Progenitor cell of endocrine pancreas (in vitro differentiated cells): Measurements from ENCODE around the gene WNT3A. TPM values are rescaled to one million over a fixed set of nuclear protein-coding genes. Genes with fewer than 3 reads are reported as not detected.

Experiments
- DNase-seq: peaks from one replicate; pipeline ENCODE4 v3.0.0; 2021; ENCODE audit warnings: low spot score; ENCODE audit not compliant: unreplicated experiment
- H3K27ac Mint-ChIP-seq: 2 replicates; pipeline ENCODE4 v1.8.0; 2021; ENCODE audit warnings: mild to moderate bottlenecking, moderate library complexity, mixed read lengths
- H3K27me3 Mint-ChIP-seq: 2 replicates; pipeline ENCODE4 v1.8.0; 2021; ENCODE audit warnings: mixed read lengths
- H3K36me3 Mint-ChIP-seq: 2 replicates; pipeline ENCODE4 v1.8.0; 2022; ENCODE audit warnings: mixed read lengths; ENCODE audit not compliant: insufficient read depth
- H3K4me1 Mint-ChIP-seq: 2 replicates; pipeline ENCODE4 v1.8.0; 2021; ENCODE audit warnings: low read depth, mixed read lengths
- H3K4me3 Mint-ChIP-seq: 2 replicates; pipeline ENCODE4 v1.8.0; 2021; ENCODE audit warnings: low read depth, mild to moderate bottlenecking, moderate library complexity, mixed read lengths
- H3K9me3 Mint-ChIP-seq: 2 replicates; pipeline ENCODE4 v1.8.0; 2021; ENCODE audit warnings: low read depth, mixed read lengths
- CTCF ChIP-seq: fragments of 200-600 bp; sonication (generic); IDR thresholded peaks from one replicate; pipeline ENCODE4 v1.5.0; 2021; ENCODE audit warnings: antibody characterized with exemption, mild to moderate bottlenecking; ENCODE audit not compliant: unreplicated experiment
- total RNA-seq: library from RNA; stranded (reverse); gene quantifications from 2 replicates; pipeline ENCODE4 v1.2.1, GENCODE V29; 2021

Gene WNT3A
- total RNA-seq, 1 donor from 2014 or later, result not detected

GRCh38 chr1:228044961-228045360, 38.2 kb downstream of the WNT3A start:
- H3K9me3 Mint-ChIP-seq, result no peaks in the 10 kb centered on the region
- DNase-seq, result no peak
- no peak overlapping the region for H3K4me3 Mint-ChIP-seq
- H3K36me3 Mint-ChIP-seq, result no peaks in the 10 kb centered on the region
- TF ChIP-seq CTCF, result no peak
- no peaks in the 10 kb centered on the region for H3K4me1 Mint-ChIP-seq
- H3K27ac Mint-ChIP-seq, result no peak overlapping the region
- H3K27me3 Mint-ChIP-seq, result peaks cover 37% of the 10 kb centered on the region

- no peak for DNase-seq
- Mint-ChIP-seq H3K36me3 (no peaks in the 10 kb centered on the region), H3K4me3 (no peak overlapping the region), H3K27ac (no peak overlapping the region), H3K4me1 (no peaks in the 10 kb centered on the region), H3K27me3 (peaks cover 37% of the 10 kb centered on the region), H3K9me3 (no peaks in the 10 kb centered on the region)
- no peak for TF ChIP-seq CTCF
Measured at GRCh38 chr1:228045405-228045804, 38.6 kb downstream of the WNT3A start.

- no peak for TF ChIP-seq CTCF
- Mint-ChIP-seq H3K36me3 (no peaks in the 10 kb centered on the region), H3K27ac (no peak overlapping the region), H3K27me3 (peaks cover 37% of the 10 kb centered on the region), H3K4me1 (no peaks in the 10 kb centered on the region), H3K9me3 (no peaks in the 10 kb centered on the region), H3K4me3 (no peak overlapping the region)
- no peak for DNase-seq
Measured at GRCh38 chr1:228045871-228046270, 39.1 kb downstream of the WNT3A start.

GRCh38 chr1:228046421-228047182, 39.8 kb downstream of the WNT3A start:
- H3K36me3 Mint-ChIP-seq, result no peaks in the 10 kb centered on the region
- H3K9me3 Mint-ChIP-seq, result no peaks in the 10 kb centered on the region
- H3K27ac Mint-ChIP-seq, result no peak overlapping the region
- no peak for DNase-seq
- no peaks in the 10 kb centered on the region for H3K4me1 Mint-ChIP-seq
- no peak overlapping the region for H3K4me3 Mint-ChIP-seq
- peaks cover 44% of the 10 kb centered on the region for H3K27me3 Mint-ChIP-seq
- no peak for TF ChIP-seq CTCF

GRCh38 chr1:228047183-228047466, 40.3 kb downstream of the WNT3A start:
- Mint-ChIP-seq H3K27ac (no peak overlapping the region), H3K4me3 (no peak overlapping the region), H3K4me1 (no peaks in the 10 kb centered on the region), H3K27me3 (peaks cover 47% of the 10 kb centered on the region), H3K36me3 (no peaks in the 10 kb centered on the region), H3K9me3 (no peaks in the 10 kb centered on the region)
- no peak for DNase-seq
- TF ChIP-seq CTCF, result no peak
